IMR-90 (cell line): ENCODE data around the gene ZFAND2B. TPM values are rescaled to one million over a fixed set of nuclear protein-coding genes. Genes with fewer than 3 reads are reported as not detected.

Experiments used
- ATAC-seq: fragments of 200-7000 bp; cut with Tn5 transposase; 2 replicates; pipeline ENCODE4 v1.9.1; 2020; ENCODE audit warnings: low read depth, mild to moderate bottlenecking, moderate library complexity
- BruUV-seq: library from RNA; stranded (reverse); fragments of 400-500 nt; replicated peaks from 2 replicates; lab custom pipeline; 2021; lab: Mats Ljungman, UMichigan
- CTCF ChIA-PET: fragments of 300-600 bp; formaldehyde crosslinking; extraction: SDS; loops from one replicate; lab custom pipeline; 2021; ENCODE audit warnings: antibody characterized with exemption; lab: Yijun Ruan, JAX
- POLR2A ChIA-PET: fragments of 300-600 bp; sonication (Branson Sonifier 250); formaldehyde crosslinking; loops from one replicate; lab custom pipeline; 2022; ENCODE audit warnings: antibody characterized with exemption; ENCODE audit not compliant: unreplicated experiment; lab: Charles Lee
- DNase-seq: peaks from one replicate; pipeline ENCODE4 v3.0.0; 2013
- H2AFZ ChIP-seq: replicated peaks from 2 replicates; pipeline ENCODE3; 2013; ENCODE audit warnings: low read length, mild to moderate bottlenecking; ENCODE audit not compliant: poor library complexity
- H2AK5ac ChIP-seq: 2 replicates; pipeline ENCODE4 v1.6.1; 2013; ENCODE audit warnings: low read depth, low read length, inconsistent platforms
- H2AK9ac ChIP-seq: replicated peaks from 2 replicates; pipeline ENCODE3; 2013; ENCODE audit warnings: mild to moderate bottlenecking, low read depth, low read length, moderate library complexity; ENCODE audit not compliant: poor library complexity
- H2BK120ac ChIP-seq: 2 replicates; pipeline ENCODE4 v1.6.1; 2013; ENCODE audit warnings: low read depth, low read length, inconsistent platforms
- H2BK15ac ChIP-seq: 3 replicates; pipeline ENCODE4 v1.6.1; 2013; ENCODE audit warnings: low read depth, low read length, inconsistent platforms
- H2BK20ac ChIP-seq: 2 replicates; pipeline ENCODE4 v1.6.1; 2013; ENCODE audit warnings: low read depth, mild to moderate bottlenecking, inconsistent platforms, low read length, moderate library complexity
- H2BK5ac ChIP-seq: 2 replicates; pipeline ENCODE4 v1.6.1; 2013; ENCODE audit warnings: mild to moderate bottlenecking, low read depth, low read length, inconsistent platforms; ENCODE audit not compliant: poor library complexity, severe bottlenecking
- H3K14ac ChIP-seq: replicated peaks from 2 replicates; pipeline ENCODE4 v1.6.1; 2013; ENCODE audit warnings: low read depth, low read length, inconsistent platforms
- H3K18ac ChIP-seq: 2 replicates; pipeline ENCODE4 v1.6.1; 2013; ENCODE audit warnings: low read depth, low read length, control low read depth
- H3K23ac ChIP-seq: 2 replicates; pipeline ENCODE4 v1.6.1; 2013; ENCODE audit warnings: low read depth, low read length, inconsistent platforms
- H3K27ac ChIP-seq: 2 replicates; pipeline ENCODE4 v1.5.1; 2013; ENCODE audit warnings: mild to moderate bottlenecking, control low read depth, low read length; ENCODE audit not compliant: insufficient read depth
- H3K27me3 ChIP-seq: 2 replicates; pipeline ENCODE4 v1.6.1; 2013; ENCODE audit warnings: low read length; ENCODE audit not compliant: control insufficient read depth, insufficient read depth
- H3K36me3 ChIP-seq: 2 replicates; pipeline ENCODE4 v1.6.1; 2013; ENCODE audit warnings: low read length, mixed read lengths; ENCODE audit not compliant: control insufficient read depth, insufficient read depth
- H3K4ac ChIP-seq: 2 replicates; pipeline ENCODE4 v1.6.1; 2013; ENCODE audit warnings: low read depth, low read length, inconsistent platforms
- H3K4me1 ChIP-seq: 2 replicates; pipeline ENCODE4 v1.6.1; 2013; ENCODE audit warnings: low read length, mixed read lengths; ENCODE audit not compliant: control insufficient read depth, insufficient read depth
- H3K4me2 ChIP-seq: 2 replicates; pipeline ENCODE4 v1.6.1; 2013; ENCODE audit warnings: low read depth, mild to moderate bottlenecking, control low read depth, low read length, moderate library complexity
- H3K4me3 ChIP-seq: 2 replicates; pipeline ENCODE4 v1.5.1; 2013; ENCODE audit warnings: low read depth, mild to moderate bottlenecking, control low read depth, low read length, moderate library complexity; ENCODE audit not compliant: insufficient read depth
- H3K56ac ChIP-seq: 2 replicates; pipeline ENCODE4 v1.6.1; 2013; ENCODE audit warnings: low read length, inconsistent platforms; ENCODE audit not compliant: insufficient read depth; ENCODE audit errors: extremely low read depth
- H3K79me1 ChIP-seq, 2 experiments: 2 replicates each; pipeline ENCODE4 v1.6.1; 2013; ENCODE audit warnings: low read length in 2 of 2, inconsistent platforms in 1 of 2, low read depth in 1 of 2
- H3K9ac ChIP-seq: 2 replicates; pipeline ENCODE4 v1.6.1; 2013; ENCODE audit warnings: low read depth, low read length, control low read depth
- H3K9me1 ChIP-seq: 2 replicates; pipeline ENCODE4 v1.6.1; 2013; ENCODE audit warnings: low read length, inconsistent platforms; ENCODE audit not compliant: insufficient read depth
- H3K9me3 ChIP-seq: 2 replicates; pipeline ENCODE4 v1.6.1; 2013; ENCODE audit warnings: low read length; ENCODE audit not compliant: control insufficient read depth, insufficient read depth
- H4K20me1 ChIP-seq: 2 replicates; pipeline ENCODE4 v1.6.1; 2013; ENCODE audit warnings: low read length, inconsistent platforms; ENCODE audit not compliant: insufficient read depth
- H4K5ac ChIP-seq: 2 replicates; pipeline ENCODE4 v1.6.1; 2013; ENCODE audit warnings: mild to moderate bottlenecking, low read depth, low read length, control low read depth
- H4K8ac ChIP-seq, 2 experiments: 2 replicates each; pipeline ENCODE4 v1.6.1; 2013; ENCODE audit warnings: low read depth in 2 of 2, low read length in 2 of 2, control low read depth in 1 of 2, inconsistent platforms in 1 of 2
- H4K91ac ChIP-seq: 2 replicates; pipeline ENCODE4 v1.6.1; 2013; ENCODE audit warnings: low read depth, low read length, inconsistent platforms; ENCODE audit not compliant: insufficient read depth
- BHLHE40 ChIP-seq: fragments of 150-350 bp; IDR thresholded peaks from 2 replicates; pipeline ENCODE4 v1.6.1; 2016; ENCODE audit warnings: mild to moderate bottlenecking, low read depth, low read length
- CEBPB ChIP-seq: IDR thresholded peaks from 2 replicates; pipeline ENCODE4 v1.6.1; 2012; ENCODE audit warnings: low read depth, low read length, improper control_type of control experiment
- CHD1 ChIP-seq: IDR thresholded peaks from 2 replicates; pipeline ENCODE4 v1.6.1; 2012; ENCODE audit warnings: low read depth, low read length, improper control_type of control experiment
- FOS ChIP-seq: fragments of 150-350 bp; IDR thresholded peaks from 2 replicates; pipeline ENCODE4 v1.6.1; 2016; ENCODE audit warnings: low read depth, low read length
- MAFK ChIP-seq: IDR thresholded peaks from 2 replicates; pipeline ENCODE4 v1.6.1; 2012; ENCODE audit warnings: low read depth, low read length, improper control_type of control experiment
- MAZ ChIP-seq: IDR thresholded peaks from 2 replicates; pipeline ENCODE4 v1.6.1; 2012; ENCODE audit warnings: low read depth, mild to moderate bottlenecking, low read length, improper control_type of control experiment, moderate library complexity, borderline replicate concordance
- MXI1 ChIP-seq: IDR thresholded peaks from 2 replicates; pipeline ENCODE4 v1.6.1; 2012; ENCODE audit warnings: low read depth, mild to moderate bottlenecking, low read length, moderate library complexity, borderline replicate concordance
- NFE2L2 ChIP-seq: fragments of 150-350 bp; IDR thresholded peaks from 2 replicates; pipeline ENCODE4 v1.6.1; 2016; ENCODE audit warnings: low read depth, mild to moderate bottlenecking, low read length
- POLR2A ChIP-seq: IDR thresholded peaks from 2 replicates; pipeline ENCODE4 v1.6.1; 2012; ENCODE audit warnings: mild to moderate bottlenecking, low read depth, low read length
- RAD21 ChIP-seq: IDR thresholded peaks from 2 replicates; pipeline ENCODE4 v1.6.1; 2012; ENCODE audit warnings: low read length, improper control_type of control experiment
- RCOR1 ChIP-seq: IDR thresholded peaks from 2 replicates; pipeline ENCODE4 v1.6.1; 2012; ENCODE audit warnings: mild to moderate bottlenecking, low read length, improper control_type of control experiment; ENCODE audit not compliant: insufficient replicate concordance
- RFX5 ChIP-seq: IDR thresholded peaks from 2 replicates; pipeline ENCODE4 v1.8.0; 2012; ENCODE audit warnings: low read depth, mild to moderate bottlenecking, low read length, moderate library complexity
- SMC3 ChIP-seq: fragments of 150-350 bp; IDR thresholded peaks from 2 replicates; pipeline ENCODE4 v1.6.1; 2016; ENCODE audit warnings: low read depth, mild to moderate bottlenecking, antibody characterized with exemption, low read length, moderate library complexity
- WGBS, 2 experiments: methylation state at CpG; one replicate each; pipeline versions ENCODE4 v1.1.5 to v1.1.7; 2013; ENCODE audit warnings: missing lambda C conversion rate in 2 of 2; ENCODE audit not compliant: insufficient read length in 1 of 2; ENCODE audit errors: extremely low coverage in 2 of 2; 5-methylcytosine and 5-hydroxymethylcytosine counted together
- dilution Hi-C: fragments of 300-500 bp; cut with HindIII; formaldehyde crosslinking; loops from one replicate; pipeline ENCODE4 v1.14.3; 2018; ENCODE audit warnings: low sequenced_read_pairs; ENCODE audit not compliant: unreplicated experiment
- in situ Hi-C: fragments of 300-500 bp; cut with MboI; formaldehyde crosslinking; loops from 3 replicates; pipeline ENCODE4 v1.14.3; 2019; ENCODE audit warnings: low sequenced_read_pairs, inconsistent platforms, mixed read lengths
- intact Hi-C: fragments of 100-400 bp; cut with micrococcal nuclease; formaldehyde crosslinking; loops from 2 replicates; pipeline ENCODE4 v1.10.0; 2022
- polyA plus RNA-seq, 3 experiments: library from polyadenylated mRNA; depleted of rRNA; stranded (reverse); fragments of >200 nt; gene quantifications; 2 replicates each; pipeline ENCODE4 v1.2.3, GENCODE V29; 2012; ENCODE audit warnings: low replicate concordance in 1 of 3
- total RNA-seq: library from RNA; depleted of rRNA; stranded (reverse); fragments of >200 nt; gene quantifications from 2 replicates; pipeline ENCODE4 v1.2.3, GENCODE V29; 2012
- TF ChIP-seq, protein P1 (sequence below): conservative IDR thresholded peaks from 2 replicates; pipeline ENCODE4 v1.5.1; 2012; ENCODE audit warnings: mild to moderate bottlenecking, low read depth, low read length, improper control_type of control experiment
- TF ChIP-seq, protein P2 (sequence below): fragments of 150-350 bp; IDR thresholded peaks from 2 replicates; pipeline ENCODE4 v1.6.1; 2016; ENCODE audit warnings: low read depth, mild to moderate bottlenecking, low read length, moderate library complexity, borderline replicate concordance
- TF ChIP-seq, protein P3 (sequence below): fragments of 150-350 bp; IDR thresholded peaks from 2 replicates; pipeline ENCODE4 v1.6.1; 2017; ENCODE audit warnings: mild to moderate bottlenecking, antibody characterized with exemption, low read length, low read depth

ZFAND2B gene
- total and polyA plus RNA-seq, 2 of the 4 experiments (the other 2 are of a cell fraction), result 25.5 to 38.3 TPM

DNA sequence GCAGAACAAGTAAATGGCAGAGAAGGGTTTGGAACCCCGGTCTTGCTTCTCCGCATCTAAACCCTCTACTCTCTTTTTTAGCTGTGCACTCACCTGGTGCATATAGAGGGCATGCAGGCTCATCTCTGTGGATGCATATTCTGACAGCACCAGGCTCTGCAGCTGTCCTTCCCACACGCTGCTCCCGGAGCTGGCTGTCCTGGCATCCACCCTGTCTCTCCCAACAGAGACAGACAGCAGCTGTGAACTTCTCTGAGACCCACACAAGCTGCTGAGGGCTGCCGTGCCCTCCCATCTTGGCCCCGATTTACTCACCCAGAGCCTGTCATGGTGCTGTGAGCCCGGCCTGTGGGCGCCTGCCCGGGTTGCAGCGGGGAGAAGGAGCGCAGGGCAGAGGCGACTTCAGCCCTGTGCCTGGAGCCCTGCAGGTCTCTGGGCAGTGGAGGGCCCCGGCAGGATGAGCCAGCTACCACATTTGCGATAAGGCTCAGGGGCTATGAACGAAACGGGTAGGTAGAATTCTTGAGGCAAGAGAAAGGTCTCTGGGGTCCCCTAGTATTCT lies 15.5 kb downstream of the ZFAND2B start:
- Histone ChIP-seq H4K8ac (no peak overlapping the region), H4K91ac (no peak overlapping the region), H3K9me3 (no peaks in the 10 kb centered on the region), H3K36me3 (peaks cover 57% of the 10 kb centered on the region), H3K4me3 (no peak overlapping the region), H3K23ac (no peak overlapping the region), H3K9me1 (no peaks in the 10 kb centered on the region), H2BK15ac (no peak overlapping the region), H2BK120ac (no peak overlapping the region), H3K18ac (no peak overlapping the region), H2AK5ac (no peak overlapping the region), H3K4ac (no peak overlapping the region), H2AK9ac (no peak overlapping the region), H3K27me3 (no peaks in the 10 kb centered on the region), H2BK20ac (no peak overlapping the region), H3K9ac (no peak overlapping the region), H3K27ac (no peak overlapping the region), H4K20me1 (peaks cover 3% of the 10 kb centered on the region), H3K4me2 (no peak overlapping the region), H3K79me1 (peaks cover 7 to 15% of the 10 kb centered on the region in 2 experiments; a peak in 3 of 4 replicates), H2BK5ac (no peak overlapping the region), H3K14ac (no peak overlapping the region), H2AFZ (no peak overlapping the region), H3K4me1 (peaks cover 5% of the 10 kb centered on the region; the same call in 1 of the 2 replicates), H3K56ac (no peak overlapping the region), H4K5ac (no peak overlapping the region)
- 92% methylated on average over 8 of the region's 16 CpGs; no CpG with 5 or more reads in 1 of the 2 experiments for WGBS, 2 experiments
- intact Hi-C loops (no loop called here), in situ Hi-C loops (no loop called here), dilution Hi-C loops (no loop called here)
- ATAC-seq, result no peak
- no TSS peak for BruUV-seq
- ChIA-PET POLR2A (no interaction called here), CTCF (no interaction called here)
- DNase-seq, result no peak
- TF ChIP-seq SMC3 (no peak), CHD1 (no peak), CEBPB (no peak), MAZ (no peak), RAD21 (no peak), NFE2L2 (no peak), RFX5 (no peak), RCOR1 (no peak), FOS (no peak), BHLHE40 (no peak), MXI1 (no peak), POLR2A (no peak), MAFK (no peak)
- TF ChIP-seq, protein P1, sequence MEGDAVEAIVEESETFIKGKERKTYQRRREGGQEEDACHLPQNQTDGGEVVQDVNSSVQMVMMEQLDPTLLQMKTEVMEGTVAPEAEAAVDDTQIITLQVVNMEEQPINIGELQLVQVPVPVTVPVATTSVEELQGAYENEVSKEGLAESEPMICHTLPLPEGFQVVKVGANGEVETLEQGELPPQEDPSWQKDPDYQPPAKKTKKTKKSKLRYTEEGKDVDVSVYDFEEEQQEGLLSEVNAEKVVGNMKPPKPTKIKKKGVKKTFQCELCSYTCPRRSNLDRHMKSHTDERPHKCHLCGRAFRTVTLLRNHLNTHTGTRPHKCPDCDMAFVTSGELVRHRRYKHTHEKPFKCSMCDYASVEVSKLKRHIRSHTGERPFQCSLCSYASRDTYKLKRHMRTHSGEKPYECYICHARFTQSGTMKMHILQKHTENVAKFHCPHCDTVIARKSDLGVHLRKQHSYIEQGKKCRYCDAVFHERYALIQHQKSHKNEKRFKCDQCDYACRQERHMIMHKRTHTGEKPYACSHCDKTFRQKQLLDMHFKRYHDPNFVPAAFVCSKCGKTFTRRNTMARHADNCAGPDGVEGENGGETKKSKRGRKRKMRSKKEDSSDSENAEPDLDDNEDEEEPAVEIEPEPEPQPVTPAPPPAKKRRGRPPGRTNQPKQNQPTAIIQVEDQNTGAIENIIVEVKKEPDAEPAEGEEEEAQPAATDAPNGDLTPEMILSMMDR, result no peak
- TF ChIP-seq, protein P2, sequence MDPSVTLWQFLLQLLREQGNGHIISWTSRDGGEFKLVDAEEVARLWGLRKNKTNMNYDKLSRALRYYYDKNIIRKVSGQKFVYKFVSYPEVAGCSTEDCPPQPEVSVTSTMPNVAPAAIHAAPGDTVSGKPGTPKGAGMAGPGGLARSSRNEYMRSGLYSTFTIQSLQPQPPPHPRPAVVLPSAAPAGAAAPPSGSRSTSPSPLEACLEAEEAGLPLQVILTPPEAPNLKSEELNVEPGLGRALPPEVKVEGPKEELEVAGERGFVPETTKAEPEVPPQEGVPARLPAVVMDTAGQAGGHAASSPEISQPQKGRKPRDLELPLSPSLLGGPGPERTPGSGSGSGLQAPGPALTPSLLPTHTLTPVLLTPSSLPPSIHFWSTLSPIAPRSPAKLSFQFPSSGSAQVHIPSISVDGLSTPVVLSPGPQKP, result no peak
- TF ChIP-seq, protein P3, sequence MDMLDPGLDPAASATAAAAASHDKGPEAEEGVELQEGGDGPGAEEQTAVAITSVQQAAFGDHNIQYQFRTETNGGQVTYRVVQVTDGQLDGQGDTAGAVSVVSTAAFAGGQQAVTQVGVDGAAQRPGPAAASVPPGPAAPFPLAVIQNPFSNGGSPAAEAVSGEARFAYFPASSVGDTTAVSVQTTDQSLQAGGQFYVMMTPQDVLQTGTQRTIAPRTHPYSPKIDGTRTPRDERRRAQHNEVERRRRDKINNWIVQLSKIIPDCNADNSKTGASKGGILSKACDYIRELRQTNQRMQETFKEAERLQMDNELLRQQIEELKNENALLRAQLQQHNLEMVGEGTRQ, result no peak
